Activated CD4-positive, alpha-beta memory T cell treated with anti-CD3 and anti-CD28 coated beads, Interleukin-2, amount 10 ng/mL, durations not matched to agents 7 days and 5 days (primary cell): ENCODE results near the gene ROR2. TPM values are rescaled to one million over a fixed set of nuclear protein-coding genes. Genes with fewer than 3 reads are reported as not detected.

Source experiments
- CTCF ChIA-PET: fragments of 350-600 bp; sonication (Branson Sonifier 250); formaldehyde crosslinking; loops from one replicate; lab custom pipeline; 2021; ENCODE audit warnings: antibody characterized with exemption, inconsistent platforms; lab: Charles Lee
- POLR2A ChIA-PET: fragments of 350-600 bp; sonication (Branson Sonifier 250); formaldehyde crosslinking; loops from one replicate; lab custom pipeline; 2021; ENCODE audit warnings: antibody characterized with exemption; lab: Charles Lee
- DNase-seq: peaks from one replicate; pipeline ENCODE4 v3.0.0-alpha.2; 2020
- H3K27ac Mint-ChIP-seq: one replicate; pipeline ENCODE4 v1.8.0; 2021; ENCODE audit warnings: mild to moderate bottlenecking, mixed read lengths
- H3K27me3 Mint-ChIP-seq: one replicate; pipeline ENCODE4 v1.8.0; 2021; ENCODE audit warnings: mixed read lengths
- H3K36me3 Mint-ChIP-seq: one replicate; pipeline ENCODE4 v1.8.0; 2021; ENCODE audit warnings: low read depth, mixed read lengths
- H3K4me1 Mint-ChIP-seq: one replicate; pipeline ENCODE4 v1.8.0; 2021; ENCODE audit warnings: mixed read lengths
- H3K4me3 Mint-ChIP-seq: one replicate; pipeline ENCODE4 v1.8.0; 2021; ENCODE audit warnings: mild to moderate bottlenecking, mixed read lengths
- H3K9me3 Mint-ChIP-seq: one replicate; pipeline ENCODE4 v1.8.0; 2021; ENCODE audit warnings: mixed read lengths
- total RNA-seq, 2 experiments: library from RNA; stranded (reverse); gene quantifications; one replicate each; pipeline ENCODE4 v1.2.3, GENCODE V29; 2021

The ROR2 gene
- total RNA-seq, 2 experiments from 2014 or later = 2.1 TPM

- Mint-ChIP-seq H3K27me3 (peaks cover 29% of the 10 kb centered on the region), H3K4me1 (peaks cover 6% of the 10 kb centered on the region), H3K4me3 (no peak overlapping the region), H3K27ac (no peak overlapping the region), H3K9me3 (peaks cover 3% of the 10 kb centered on the region), H3K36me3 (no peaks in the 10 kb centered on the region)
- no peak for DNase-seq
- CTCF ChIA-PET = interaction anchor here (1.1 kb wide), 1 partner anchor 15 kb away, joined by 4 read pairs; no protein-coding TSS in a partner anchor
- POLR2A ChIA-PET = interaction anchor here (0.7 kb wide), 2 partner anchors 13 to 264 kb away, joined by 3 read pairs; no protein-coding TSS in a partner anchor
Measured at GRCh38 chr9:91712811-91713210, 237.2 kb downstream of the ROR2 start.

- DNase-seq = peak; percentile 80
- Mint-ChIP-seq H3K9me3 (peaks cover 3% of the 10 kb centered on the region), H3K36me3 (no peaks in the 10 kb centered on the region), H3K4me1 (peaks cover 6% of the 10 kb centered on the region), H3K27me3 (peaks cover 21% of the 10 kb centered on the region), H3K27ac (no peak overlapping the region), H3K4me3 (no peak overlapping the region)
- ChIA-PET POLR2A (interaction anchor here (0.7 kb wide), 1 partner anchor 14 kb away, joined by 3 read pairs; no protein-coding TSS in a partner anchor), CTCF (interaction anchor here (1.1 kb wide), 1 partner anchor 15 kb away, joined by 4 read pairs; no protein-coding TSS in a partner anchor)
Measured at GRCh38 chr9:91711755-91712601, 238.1 kb downstream of the ROR2 start.

GRCh38 chr9:91710158-91710557, 239.9 kb downstream of the ROR2 start:
- H3K9me3 Mint-ChIP-seq = peaks cover 8% of the 10 kb centered on the region
- no peak overlapping the region for H3K4me3 Mint-ChIP-seq
- H3K27me3 Mint-ChIP-seq = peaks cover 9% of the 10 kb centered on the region
- POLR2A ChIA-PET = no interaction called here
- CTCF ChIA-PET = no interaction called here
- peaks cover 6% of the 10 kb centered on the region for H3K4me1 Mint-ChIP-seq
- peaks cover 5% of the 10 kb centered on the region for H3K36me3 Mint-ChIP-seq
- no peak for DNase-seq
- no peak overlapping the region for H3K27ac Mint-ChIP-seq

- ChIA-PET CTCF (interaction anchor here (0.7 kb wide), 1 partner anchor 430 kb away, joined by 3 read pairs; no protein-coding TSS in a partner anchor), POLR2A (interaction anchor here (0.6 kb wide), 1 partner anchor 779 kb away, joined by 3 read pairs; no protein-coding TSS in a partner anchor)
- Mint-ChIP-seq H3K4me1 (no peaks in the 10 kb centered on the region), H3K36me3 (peaks cover 6% of the 10 kb centered on the region), H3K27me3 (peaks cover 9% of the 10 kb centered on the region), H3K4me3 (no peak overlapping the region), H3K9me3 (peaks cover 9% of the 10 kb centered on the region), H3K27ac (no peak overlapping the region)
- no peak for DNase-seq
Measured at GRCh38 chr9:91705386-91705785, 244.6 kb downstream of the ROR2 start.

- peaks cover 8% of the 10 kb centered on the region for H3K27me3 Mint-ChIP-seq
- CTCF ChIA-PET = interaction anchor here (1.0 kb wide), 1 partner anchor 785 kb away, joined by 4 read pairs; no protein-coding TSS in a partner anchor
- no peak overlapping the region for H3K27ac Mint-ChIP-seq
- peaks cover 5% of the 10 kb centered on the region for H3K36me3 Mint-ChIP-seq
- H3K4me3 Mint-ChIP-seq = no peak overlapping the region
- POLR2A ChIA-PET = no interaction called here
- H3K4me1 Mint-ChIP-seq = peaks cover 3% of the 10 kb centered on the region
- peaks cover 4% of the 10 kb centered on the region for H3K9me3 Mint-ChIP-seq
- no peak for DNase-seq
Measured at GRCh38 chr9:91700475-91700874, 249.6 kb downstream of the ROR2 start.

GRCh38 chr9:91698266-91698665, 251.8 kb downstream of the ROR2 start:
- H3K4me1 Mint-ChIP-seq = peaks cover 5% of the 10 kb centered on the region
- DNase-seq = no peak
- POLR2A ChIA-PET = no interaction called here
- no peak overlapping the region for H3K4me3 Mint-ChIP-seq
- CTCF ChIA-PET = interaction anchor here (0.6 kb wide), 1 partner anchor 713 kb away, joined by 3 read pairs; no protein-coding TSS in a partner anchor
- no peaks in the 10 kb centered on the region for H3K36me3 Mint-ChIP-seq
- H3K27ac Mint-ChIP-seq = no peak overlapping the region
- peaks cover 7% of the 10 kb centered on the region for H3K27me3 Mint-ChIP-seq
- peaks cover 2% of the 10 kb centered on the region for H3K9me3 Mint-ChIP-seq

- DNase-seq = no peak
- Mint-ChIP-seq H3K27ac (no peak overlapping the region), H3K27me3 (peaks cover 9% of the 10 kb centered on the region), H3K4me1 (peaks cover 5% of the 10 kb centered on the region), H3K9me3 (peaks cover 2% of the 10 kb centered on the region), H3K36me3 (no peaks in the 10 kb centered on the region), H3K4me3 (no peak overlapping the region)
- POLR2A ChIA-PET = no interaction called here
- CTCF ChIA-PET = interaction anchor here (0.9 kb wide), 1 partner anchor 783 kb away, joined by 3 read pairs; no protein-coding TSS in a partner anchor
Measured at GRCh38 chr9:91697201-91697600, 252.8 kb downstream of the ROR2 start.

GRCh38 chr9:91694081-91694870, 255.8 kb downstream of the ROR2 start:
- Mint-ChIP-seq H3K4me3 (no peak overlapping the region), H3K27ac (no peak overlapping the region), H3K27me3 (peaks cover 12% of the 10 kb centered on the region), H3K4me1 (peaks cover 7% of the 10 kb centered on the region), H3K9me3 (peaks cover 2% of the 10 kb centered on the region), H3K36me3 (no peaks in the 10 kb centered on the region)
- ChIA-PET CTCF (no interaction called here), POLR2A (no interaction called here)
- no peak for DNase-seq

GRCh38 chr9:91693226-91693625, 256.8 kb downstream of the ROR2 start:
- Mint-ChIP-seq H3K27ac (no peak overlapping the region), H3K9me3 (peaks cover 2% of the 10 kb centered on the region), H3K27me3 (peaks cover 12% of the 10 kb centered on the region), H3K4me1 (peaks cover 7% of the 10 kb centered on the region), H3K36me3 (no peaks in the 10 kb centered on the region), H3K4me3 (no peak overlapping the region)
- CTCF ChIA-PET = no interaction called here
- POLR2A ChIA-PET = no interaction called here
- no peak for DNase-seq

- Mint-ChIP-seq H3K36me3 (no peaks in the 10 kb centered on the region), H3K4me3 (no peak overlapping the region), H3K9me3 (peaks cover 2% of the 10 kb centered on the region), H3K27ac (no peak overlapping the region), H3K27me3 (peaks cover 12% of the 10 kb centered on the region), H3K4me1 (peaks cover 4% of the 10 kb centered on the region)
- CTCF ChIA-PET = interaction anchor here (0.6 kb wide), 1 partner anchor 840 kb away, joined by 3 read pairs; no protein-coding TSS in a partner anchor
- no peak for DNase-seq
- POLR2A ChIA-PET = no interaction called here
Measured at GRCh38 chr9:91690540-91691249, 259.3 kb downstream of the ROR2 start.

- Mint-ChIP-seq H3K4me1 (peaks cover 2% of the 10 kb centered on the region), H3K27ac (no peak overlapping the region), H3K4me3 (no peak overlapping the region), H3K36me3 (no peaks in the 10 kb centered on the region), H3K27me3 (peaks cover 9% of the 10 kb centered on the region), H3K9me3 (no peaks in the 10 kb centered on the region)
- DNase-seq = no peak
- CTCF ChIA-PET = no interaction called here
- POLR2A ChIA-PET = no interaction called here
Measured at GRCh38 chr9:91689006-91689405, 261.0 kb downstream of the ROR2 start.

GRCh38 chr9:91683269-91683668, 266.8 kb downstream of the ROR2 start:
- Mint-ChIP-seq H3K27ac (no peak overlapping the region), H3K9me3 (no peaks in the 10 kb centered on the region), H3K27me3 (peaks cover 17% of the 10 kb centered on the region), H3K36me3 (no peaks in the 10 kb centered on the region), H3K4me3 (no peak overlapping the region), H3K4me1 (peaks cover 4% of the 10 kb centered on the region)
- ChIA-PET POLR2A (no interaction called here), CTCF (interaction anchor here (1.0 to 1.6 kb wide), 3 partner anchors 258 to 769 kb away, joined by 3 to 4 read pairs (median 3); no protein-coding TSS in a partner anchor)
- DNase-seq = no peak
